Measurements from ENCODE around the gene SLC25A29. TPM values are rescaled to one million over a fixed set of nuclear protein-coding genes. Genes with fewer than 3 reads are reported as not detected.

Gene SLC25A29
- total RNA-seq, 2 donors from 2014 or later: 234 to 263 TPM

GRCh38 chr14:100341301-100342031 lies 35.2 kb upstream of the SLC25A29 start:
- DNase-seq: no peak
- H3K27me3 Mint-ChIP-seq (ENCODE audit: insufficient read depth): no peaks in the 10 kb centered on the region
- no peaks in the 10 kb centered on the region for H3K27me3 ChIP-seq (ENCODE audit: control insufficient read depth, insufficient read depth, low read length, poor library complexity, severe bottlenecking)
- whole genome bisulfite sequencing, 2 experiments (ENCODE audit: insufficient coverage in 1 of 2, insufficient read length in 1 of 2): 82 to 93% methylated on average over 4 to 7 of the region's 8 CpGs
- H3K9me3 ChIP-seq (ENCODE audit: control insufficient read depth, low read length): no peaks in the 10 kb centered on the region
- H3K4me1 Mint-ChIP-seq: peaks cover 5% of the 10 kb centered on the region
- no peak overlapping the region for H3K9ac ChIP-seq (ENCODE audit: extremely low read depth, low read length, poor library complexity, severe bottlenecking)
- H3K4me3 Mint-ChIP-seq: no peak overlapping the region
- H3K36me3 Mint-ChIP-seq (ENCODE audit: low read depth): peaks cover 71% of the 10 kb centered on the region
- H3K36me3 ChIP-seq (ENCODE audit: control insufficient read depth, insufficient read depth, low read length): peaks cover 81% of the 10 kb centered on the region
- H3K4me3 ChIP-seq (ENCODE audit: low read length): no peak overlapping the region
- peaks cover 4% of the 10 kb centered on the region for H3K4me1 ChIP-seq (ENCODE audit: control insufficient read depth, insufficient read depth, low read length)
- H3K9me3 Mint-ChIP-seq: peaks cover 6% of the 10 kb centered on the region
- H3K27ac Mint-ChIP-seq: no peak overlapping the region
- no peak overlapping the region for H3K27ac ChIP-seq (ENCODE audit: low read depth, low read length)
- no peak for TF ChIP-seq CTCF (conservative IDR thresholded peaks at IDR 0.05)

- H3K4me3 ChIP-seq (ENCODE audit: low read length): no peak overlapping the region
- 67 to 80% methylated on average over 4 to 6 of the region's 6 CpGs for WGBS, 2 experiments (ENCODE audit: insufficient coverage in 1 of 2, insufficient read length in 1 of 2)
- Mint-ChIP-seq H3K4me1 (no peaks in the 10 kb centered on the region), H3K9me3 (peaks cover 4% of the 10 kb centered on the region), H3K27me3 (ENCODE audit: insufficient read depth) (no peaks in the 10 kb centered on the region), H3K4me3 (no peak overlapping the region), H3K27ac (no peak overlapping the region), H3K36me3 (ENCODE audit: low read depth) (peaks cover 70% of the 10 kb centered on the region)
- no peaks in the 10 kb centered on the region for H3K27me3 ChIP-seq (ENCODE audit: control insufficient read depth, insufficient read depth, low read length, poor library complexity, severe bottlenecking)
- no peak for TF ChIP-seq CTCF (conservative IDR thresholded peaks at IDR 0.05)
- no peak overlapping the region for H3K27ac ChIP-seq (ENCODE audit: low read depth, low read length)
- peaks cover 80% of the 10 kb centered on the region for H3K36me3 ChIP-seq (ENCODE audit: control insufficient read depth, insufficient read depth, low read length)
- H3K9ac ChIP-seq (ENCODE audit: extremely low read depth, low read length, poor library complexity, severe bottlenecking): no peak overlapping the region
- DNase-seq: no peak
- H3K4me1 ChIP-seq (ENCODE audit: control insufficient read depth, insufficient read depth, low read length): no peaks in the 10 kb centered on the region
- H3K9me3 ChIP-seq (ENCODE audit: control insufficient read depth, low read length): no peaks in the 10 kb centered on the region
These were observed 34.2 kb upstream of the SLC25A29 start for GRCh38 chr14:100340423-100340813.

- H3K36me3 ChIP-seq (ENCODE audit: control insufficient read depth, insufficient read depth, low read length): peaks cover 83% of the 10 kb centered on the region
- no peak overlapping the region for H3K4me3 Mint-ChIP-seq
- 96% methylated on average over 5 to 6 of the region's 6 CpGs for WGBS, 2 experiments (ENCODE audit: insufficient coverage in 1 of 2, insufficient read length in 1 of 2)
- H3K27me3 ChIP-seq (ENCODE audit: control insufficient read depth, insufficient read depth, low read length, poor library complexity, severe bottlenecking): no peaks in the 10 kb centered on the region
- H3K4me1 ChIP-seq (ENCODE audit: control insufficient read depth, insufficient read depth, low read length): no peaks in the 10 kb centered on the region
- no peak overlapping the region for H3K27ac ChIP-seq (ENCODE audit: low read depth, low read length)
- TF ChIP-seq CTCF (conservative IDR thresholded peaks at IDR 0.05): no peak
- no peak overlapping the region for H3K4me3 ChIP-seq (ENCODE audit: low read length)
- peaks cover 4% of the 10 kb centered on the region for H3K9me3 Mint-ChIP-seq
- no peaks in the 10 kb centered on the region for H3K9me3 ChIP-seq (ENCODE audit: control insufficient read depth, low read length)
- DNase-seq: no peak
- H3K9ac ChIP-seq (ENCODE audit: extremely low read depth, low read length, poor library complexity, severe bottlenecking): no peak overlapping the region
- no peaks in the 10 kb centered on the region for H3K27me3 Mint-ChIP-seq (ENCODE audit: insufficient read depth)
- no peaks in the 10 kb centered on the region for H3K4me1 Mint-ChIP-seq
- peaks cover 71% of the 10 kb centered on the region for H3K36me3 Mint-ChIP-seq (ENCODE audit: low read depth)
- no peak overlapping the region for H3K27ac Mint-ChIP-seq
These were observed 33.6 kb upstream of the SLC25A29 start for GRCh38 chr14:100339766-100340422.

Measured in endodermal cell (in vitro differentiated cells).